DMS79 treated with DMSO at 0.1 percent for 48 hours (cell line): ENCODE results near the gene FOXJ3.

Experiments used
- DNase-seq: peaks from one replicate; lab custom pipeline; 2025; lab: John Stamatoyannopoulos, UW

Gene FOXJ3

GRCh38 chr1:42167611-42168390, 167.2 kb downstream of the FOXJ3 start:
- no peak for DNase-seq

GRCh38 chr1:42165511-42166210, 169.4 kb downstream of the FOXJ3 start:
- DNase-seq: peak; percentile 91

- no peak for DNase-seq
Observed at GRCh38 chr1:42164551-42165420, 170.2 kb downstream of the FOXJ3 start, which contains the start of gene GUCA2A. GUCA2A (minus strand) TSS chr1:42164745; CDS start chr1:42164712, 33 bp downstream.

GRCh38 chr1:42163536-42164503, 171.2 kb downstream of the FOXJ3 start:
- DNase-seq: no peak

- DNase-seq: no peak
Observed at GRCh38 chr1:42163114-42163513, 171.9 kb downstream of the FOXJ3 start.

- no peak for DNase-seq
Observed at GRCh38 chr1:42162181-42162580, 172.9 kb downstream of the FOXJ3 start.

- DNase-seq: no peak
Observed at GRCh38 chr1:42158189-42158588, 176.8 kb downstream of the FOXJ3 start.

- no peak for DNase-seq
Observed at GRCh38 chr1:42157667-42158066, 177.4 kb downstream of the FOXJ3 start.

- DNase-seq: no peak
Observed at GRCh38 chr1:42155362-42155761, 179.7 kb downstream of the FOXJ3 start.

- no peak for DNase-seq
Observed at GRCh38 chr1:42154685-42155084, 180.3 kb downstream of the FOXJ3 start.

- DNase-seq: no peak
Observed at GRCh38 chr1:42153624-42154023, 181.4 kb downstream of the FOXJ3 start.

GRCh38 chr1:42152907-42153600, 182.0 kb downstream of the FOXJ3 start, which contains the start of gene GUCA2B:
GUCA2B (plus strand) TSS chr1:42153410; CDS start chr1:42153451, 41 bp downstream.
- DNase-seq: no peak

- DNase-seq: no peak
Observed at GRCh38 chr1:42152119-42152518, 182.9 kb downstream of the FOXJ3 start.

GRCh38 chr1:42150651-42151050, 184.4 kb downstream of the FOXJ3 start:
- no peak for DNase-seq

GRCh38 chr1:42148166-42148565, 186.9 kb downstream of the FOXJ3 start:
- DNase-seq: no peak

- peak; percentile 78 for DNase-seq
Observed at GRCh38 chr1:42146626-42147320, 188.3 kb downstream of the FOXJ3 start.

- DNase-seq: no peak
Observed at GRCh38 chr1:42145764-42146625, 189.0 kb downstream of the FOXJ3 start.

GRCh38 chr1:42145389-42145716, 189.7 kb downstream of the FOXJ3 start:
- DNase-seq: no peak
